ENCODE measurements around the gene ADCYAP1.

DNA sequence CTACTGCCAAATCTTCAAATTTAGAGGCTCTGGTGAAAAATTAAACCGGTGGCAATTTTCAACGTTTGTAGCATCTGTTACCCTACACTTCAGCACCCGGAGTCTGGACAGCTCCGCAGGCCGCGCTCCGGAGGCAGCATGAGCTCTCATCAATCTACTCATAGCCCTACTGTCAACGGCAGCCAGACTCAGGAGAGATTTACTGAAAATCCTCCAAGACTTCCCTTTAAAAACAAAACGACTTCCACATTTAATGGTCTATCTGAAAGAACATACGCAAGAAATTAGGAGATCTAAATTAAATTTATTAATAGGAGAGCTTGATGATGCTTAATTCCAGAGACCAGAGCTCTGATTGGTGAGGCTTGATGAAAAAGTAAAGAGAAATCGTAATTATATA is 970 bp upstream of the ADCYAP1 start:
- TF ChIP-seq, protein P1, sequence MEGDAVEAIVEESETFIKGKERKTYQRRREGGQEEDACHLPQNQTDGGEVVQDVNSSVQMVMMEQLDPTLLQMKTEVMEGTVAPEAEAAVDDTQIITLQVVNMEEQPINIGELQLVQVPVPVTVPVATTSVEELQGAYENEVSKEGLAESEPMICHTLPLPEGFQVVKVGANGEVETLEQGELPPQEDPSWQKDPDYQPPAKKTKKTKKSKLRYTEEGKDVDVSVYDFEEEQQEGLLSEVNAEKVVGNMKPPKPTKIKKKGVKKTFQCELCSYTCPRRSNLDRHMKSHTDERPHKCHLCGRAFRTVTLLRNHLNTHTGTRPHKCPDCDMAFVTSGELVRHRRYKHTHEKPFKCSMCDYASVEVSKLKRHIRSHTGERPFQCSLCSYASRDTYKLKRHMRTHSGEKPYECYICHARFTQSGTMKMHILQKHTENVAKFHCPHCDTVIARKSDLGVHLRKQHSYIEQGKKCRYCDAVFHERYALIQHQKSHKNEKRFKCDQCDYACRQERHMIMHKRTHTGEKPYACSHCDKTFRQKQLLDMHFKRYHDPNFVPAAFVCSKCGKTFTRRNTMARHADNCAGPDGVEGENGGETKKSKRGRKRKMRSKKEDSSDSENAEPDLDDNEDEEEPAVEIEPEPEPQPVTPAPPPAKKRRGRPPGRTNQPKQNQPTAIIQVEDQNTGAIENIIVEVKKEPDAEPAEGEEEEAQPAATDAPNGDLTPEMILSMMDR (IDR thresholded peaks at IDR 0.05): no peak
- no peak for TF ChIP-seq EP300 (IDR thresholded peaks at IDR 0.05)
- TF ChIP-seq POLR2AphosphoS5 (IDR thresholded peaks at IDR 0.05): no peak
- TF ChIP-seq POLR2A (IDR thresholded peaks at IDR 0.05): no peak

Data from upper lobe of left lung (tissue), 4 donors.